Astrocyte of the cerebellum (primary cell): Measurements from ENCODE around the gene CHCHD6.

Experiments used
- DNase-seq: peaks from one replicate; pipeline ENCODE4 v3.0.0-alpha.2; 2011; ENCODE audit warnings: low read depth
- H3K4me3 ChIP-seq: 2 replicates; pipeline ENCODE4 v1.5.1; 2011; ENCODE audit warnings: mild to moderate bottlenecking, low read depth, low read length, moderate library complexity
- CTCF ChIP-seq: IDR thresholded peaks from 2 replicates; pipeline ENCODE4 v1.5.1; 2012; ENCODE audit warnings: low read length, low read depth, moderate library complexity, mild to moderate bottlenecking; ENCODE audit errors: missing control alignments
- in situ Hi-C: cut with HindIII; loops from 2 replicates; pipeline ENCODE4 v1.10.0; 2017; ENCODE audit warnings: low sequenced_read_pairs

Gene CHCHD6

GRCh38 chr3:126997455-126998038, 293.5 kb downstream of the CHCHD6 start:
- no peak for DNase-seq

GRCh38 chr3:126998320-126998719, 294.3 kb downstream of the CHCHD6 start:
- DNase-seq = no peak
- in situ Hi-C loops = no loop called here
- H3K4me3 ChIP-seq = no peak overlapping the region
- TF ChIP-seq CTCF = no peak

More at GRCh38 chr3:126997455-126998038, 293.5 kb downstream of the CHCHD6 start:
- no peak overlapping the region for H3K4me3 ChIP-seq
- TF ChIP-seq CTCF = no peak
- in situ Hi-C loops = no loop called here

- DNase-seq = no peak
- in situ Hi-C loops = no loop called here
- H3K4me3 ChIP-seq = no peak overlapping the region
- no peak for TF ChIP-seq CTCF
These were observed 294.7 kb downstream of the CHCHD6 start for GRCh38 chr3:126998728-126999127.

GRCh38 chr3:126999383-126999782, 295.3 kb downstream of the CHCHD6 start:
- DNase-seq = no peak
- no peak overlapping the region for H3K4me3 ChIP-seq
- TF ChIP-seq CTCF = no peak
- in situ Hi-C loops = no loop called here

GRCh38 chr3:127000119-127000518, 296.1 kb downstream of the CHCHD6 start:
- DNase-seq = no peak
- in situ Hi-C loops = no loop called here
- no peak overlapping the region for H3K4me3 ChIP-seq
- TF ChIP-seq CTCF = no peak

- no peak for TF ChIP-seq CTCF
- H3K4me3 ChIP-seq = no peak overlapping the region
- in situ Hi-C loops = no loop called here
- DNase-seq = no peak
These were observed 296.7 kb downstream of the CHCHD6 start for GRCh38 chr3:127000761-127001160.
